ENCODE data around the gene GLIS2. TPM values are rescaled to one million over a fixed set of nuclear protein-coding genes. Genes with fewer than 3 reads are reported as not detected.

The GLIS2 gene
- total RNA-seq (2022; extraction: Qiagen RNA extraction): 22.2 to 27.5 TPM (median 25.3 TPM) in 5 replicates

GRCh38 chr16:4315186-4316107 lies at the start of gene GLIS2:
TSS of gene GLIS2 (plus strand) at chr16:4316067. CDS start at chr16:4332281, 16,214 bp downstream.

GRCh38 chr16:4350787-4351659 lies 35.2 kb downstream of the GLIS2 start, which contains the start of gene PAM16:
TSS of gene PAM16 (minus strand) at chr16:4351321. CDS start at chr16:4351234, 87 bp downstream.

GRCh38 chr16:4371357-4372000 lies 55.6 kb downstream of the GLIS2 start, which contains the start of gene VASN:
TSS of gene VASN (plus strand) at chr16:4371848. CDS start at chr16:4380878, 9,030 bp downstream.

Other genes starting within 250 kb of the GLIS2 start
- 6.4 to 8.9 TPM (median 7.3 TPM) in 5 replicates for gene ADCY9, start 199.6 kb upstream of the GLIS2 start, total RNA-seq (2022; extraction: Qiagen RNA extraction)
- gene SRL, start 74.0 kb upstream of the GLIS2 start, total RNA-seq (2022; extraction: Qiagen RNA extraction): 0.03 to 0.08 TPM (median 0.06 TPM) in 5 replicates
- gene TFAP4, start 43.0 kb upstream of the GLIS2 start, total RNA-seq (2022; extraction: Qiagen RNA extraction): 12.8 to 16.9 TPM (median 14.4 TPM) in 5 replicates
- gene PAM16, start 35.3 kb downstream of the GLIS2 start, total RNA-seq (2022; extraction: Qiagen RNA extraction): 52.1 to 77.7 TPM (median 77.1 TPM) in 5 replicates
- 4.0 to 6.0 TPM (median 5.5 TPM) in 5 replicates for gene VASN, start 55.8 kb downstream of the GLIS2 start, total RNA-seq (2022; extraction: Qiagen RNA extraction)
- 13.1 to 18.8 TPM (median 18.2 TPM) in 5 replicates for gene CORO7, start 100.5 kb downstream of the GLIS2 start, total RNA-seq (2022; extraction: Qiagen RNA extraction)
- gene DNAJA3, start 109.8 kb downstream of the GLIS2 start, total RNA-seq (2022; extraction: Qiagen RNA extraction): 67.9 to 70.4 TPM (median 68.8 TPM) in 5 replicates
- gene NMRAL1, start 158.6 kb downstream of the GLIS2 start, total RNA-seq (2022; extraction: Qiagen RNA extraction): 42.5 to 48.7 TPM (median 46.5 TPM) in 5 replicates
- 57.4 to 69.7 TPM (median 64.8 TPM) in 5 replicates for gene HMOX2, start 160.3 kb downstream of the GLIS2 start, total RNA-seq (2022; extraction: Qiagen RNA extraction)
- 12.7 to 14.8 TPM (median 14.1 TPM) in 5 replicates for gene CDIP1, start 222.7 kb downstream of the GLIS2 start, total RNA-seq (2022; extraction: Qiagen RNA extraction)
- gene C16orf96, start 240.3 kb downstream of the GLIS2 start, total RNA-seq (2022; extraction: Qiagen RNA extraction): 0.05 to 0.08 TPM (median 0.06 TPM) in 4 of 5 replicates, not detected in the other

Data from A549 treated with Hydrocortisone at 1 μM for 4 hours (cell line).